HG03442 (cell line): ENCODE data around the gene SGK1.

Source experiments
- ATAC-seq: cut with Tn5 transposase; IDR thresholded peaks from one replicate; pipeline ENCODE4 v1.9.1; 2021; ENCODE audit warnings: mild to moderate bottlenecking, moderate library complexity; ENCODE audit not compliant: unreplicated experiment

Gene SGK1

GRCh38 chr6:134317471-134318131 is at the start of gene SGK1:
TSS of gene SGK1 (minus strand) at chr6:134318112. CDS start at chr6:134317460, 652 bp downstream.
- ATAC-seq, result no peak

- ATAC-seq, result peak; percentile 59
Measured at GRCh38 chr6:134363323-134364039, 45.6 kb upstream of the SGK1 start.

GRCh38 chr6:134361011-134361410 is 43.1 kb upstream of the SGK1 start:
- no peak for ATAC-seq

- no peak for ATAC-seq
Measured at GRCh38 chr6:134359302-134359701, 41.4 kb upstream of the SGK1 start.

GRCh38 chr6:134358320-134358719 is 40.4 kb upstream of the SGK1 start:
- no peak for ATAC-seq

GRCh38 chr6:134357022-134357487 is 39.1 kb upstream of the SGK1 start:
- no peak for ATAC-seq

GRCh38 chr6:134356405-134356804 is 38.5 kb upstream of the SGK1 start:
- ATAC-seq, result no peak

- peak; percentile 55 for ATAC-seq
Measured at GRCh38 chr6:134352786-134353480, 35.0 kb upstream of the SGK1 start.

- ATAC-seq, result peak; percentile 35
Measured at GRCh38 chr6:134351615-134352474, 33.9 kb upstream of the SGK1 start.

GRCh38 chr6:134347885-134348805 is 30.2 kb upstream of the SGK1 start:
- ATAC-seq, result no peak

- ATAC-seq, result no peak
Measured at GRCh38 chr6:134346932-134347545, 29.1 kb upstream of the SGK1 start.

- ATAC-seq, result no peak
Measured at GRCh38 chr6:134345789-134346188, 27.9 kb upstream of the SGK1 start.

- no peak for ATAC-seq
Measured at GRCh38 chr6:134343066-134343465, 25.2 kb upstream of the SGK1 start.

- no peak for ATAC-seq
Measured at GRCh38 chr6:134341999-134342567, 24.2 kb upstream of the SGK1 start.

GRCh38 chr6:134340179-134340975 is 22.5 kb upstream of the SGK1 start:
- ATAC-seq, result no peak

GRCh38 chr6:134339216-134339615 is 21.3 kb upstream of the SGK1 start:
- ATAC-seq, result no peak

GRCh38 chr6:134331256-134331655 is 13.3 kb upstream of the SGK1 start:
- ATAC-seq, result no peak

GRCh38 chr6:134330555-134330954 is 12.6 kb upstream of the SGK1 start:
- ATAC-seq, result no peak
